Measurements from ENCODE around the gene MARK2.

GRCh38 chr11:63853476-63853875 lies 14.6 kb downstream of the MARK2 start:
- TF ChIP-seq, protein P1, sequence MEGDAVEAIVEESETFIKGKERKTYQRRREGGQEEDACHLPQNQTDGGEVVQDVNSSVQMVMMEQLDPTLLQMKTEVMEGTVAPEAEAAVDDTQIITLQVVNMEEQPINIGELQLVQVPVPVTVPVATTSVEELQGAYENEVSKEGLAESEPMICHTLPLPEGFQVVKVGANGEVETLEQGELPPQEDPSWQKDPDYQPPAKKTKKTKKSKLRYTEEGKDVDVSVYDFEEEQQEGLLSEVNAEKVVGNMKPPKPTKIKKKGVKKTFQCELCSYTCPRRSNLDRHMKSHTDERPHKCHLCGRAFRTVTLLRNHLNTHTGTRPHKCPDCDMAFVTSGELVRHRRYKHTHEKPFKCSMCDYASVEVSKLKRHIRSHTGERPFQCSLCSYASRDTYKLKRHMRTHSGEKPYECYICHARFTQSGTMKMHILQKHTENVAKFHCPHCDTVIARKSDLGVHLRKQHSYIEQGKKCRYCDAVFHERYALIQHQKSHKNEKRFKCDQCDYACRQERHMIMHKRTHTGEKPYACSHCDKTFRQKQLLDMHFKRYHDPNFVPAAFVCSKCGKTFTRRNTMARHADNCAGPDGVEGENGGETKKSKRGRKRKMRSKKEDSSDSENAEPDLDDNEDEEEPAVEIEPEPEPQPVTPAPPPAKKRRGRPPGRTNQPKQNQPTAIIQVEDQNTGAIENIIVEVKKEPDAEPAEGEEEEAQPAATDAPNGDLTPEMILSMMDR (IDR thresholded peaks at IDR 0.05; ENCODE audit: control extremely low read depth in 1 of 3, insufficient read depth in 1 of 3, low read depth in 1 of 3, low read length in 3 of 3), result no peak
- no peak for TF ChIP-seq POLR2A (IDR thresholded peaks at IDR 0.05; ENCODE audit: control extremely low read depth in 1 of 2, low read depth in 2 of 2, low read length in 2 of 2)
- no peak for TF ChIP-seq RNF2 (IDR thresholded peaks at IDR 0.05; ENCODE audit: borderline replicate concordance, low read depth, low read length, missing control alignments, poor library complexity, severe bottlenecking)
- no peak for TF ChIP-seq SUZ12 (IDR thresholded peaks at IDR 0.05; ENCODE audit: low read length)
- no peak for TF ChIP-seq TBP (IDR thresholded peaks at IDR 0.05; ENCODE audit: low read depth, low read length)
- no peak for TF ChIP-seq HDAC2 (IDR thresholded peaks at IDR 0.05; ENCODE audit: borderline replicate concordance in 1 of 2, low read depth in 2 of 2, low read length in 2 of 2)
